ENCODE data around the gene CTXND2.
"Not testable (repeated sequence)": the region's sequence is repeated elsewhere in the genome, so short reads cannot be mapped to it uniquely, and the experiment has no call there.

The CTXND2 gene

GRCh38 chr1:150887018-150887417 lies at the start of gene CTXND2:
TSS of gene CTXND2 (plus strand) at chr1:150887136. CDS start at chr1:150912315, 25,179 bp downstream.
- no peak for TF ChIP-seq Cebpa-rat (IDR thresholded peaks at IDR 0.05)
- H3K27me3 ChIP-seq: no peaks in the 10 kb centered on the region
- no peaks in the 10 kb centered on the region for H3K9me3 ChIP-seq
- no peaks in the 10 kb centered on the region for H3K36me3 ChIP-seq
- H3K4me1 ChIP-seq: peaks cover 54% of the 10 kb centered on the region
- no peak within 1 kb of the TSS for H3K4me2 ChIP-seq
- no peaks in the 10 kb centered on the region for H4K20me1 ChIP-seq
- no peak within 1 kb of the TSS for H3K27ac ChIP-seq
- no peak within 1 kb of the TSS for H3K9ac ChIP-seq
- H3K4me3 ChIP-seq: no peak within 1 kb of the TSS

- H3K9ac ChIP-seq, H3K27ac ChIP-seq, H3K4me3 ChIP-seq, H3K9me3 ChIP-seq, H3K4me2 ChIP-seq, H3K27me3 ChIP-seq, H4K20me1 ChIP-seq: not testable (repeated sequence)
- Histone ChIP-seq H3K36me3 (peaks cover 45% of the 10 kb centered on the region), H3K4me1 (peaks cover 13% of the 10 kb centered on the region)
Measured at GRCh38 chr1:150840850-150841249, 46.1 kb upstream of the CTXND2 start.

- Histone ChIP-seq H3K9me3 (no peaks in the 10 kb centered on the region), H3K27me3 (no peaks in the 10 kb centered on the region), H4K20me1 (no peaks in the 10 kb centered on the region), H3K9ac (no peak overlapping the region), H3K27ac (no peak overlapping the region), H3K4me1 (peaks cover 13% of the 10 kb centered on the region), H3K4me3 (no peak overlapping the region), H3K4me2 (no peak overlapping the region), H3K36me3 (peaks cover 44% of the 10 kb centered on the region)
- no peak for TF ChIP-seq Cebpa-rat (IDR thresholded peaks at IDR 0.05)
Measured at GRCh38 chr1:150841626-150842025, 45.3 kb upstream of the CTXND2 start.

- H3K4me2 ChIP-seq: peak overlapping the region; percentile 21
- no peak overlapping the region for H3K27ac ChIP-seq
- H3K9ac ChIP-seq: no peak overlapping the region
- H3K27me3 ChIP-seq: no peaks in the 10 kb centered on the region
- H3K4me1 ChIP-seq: peaks cover 13% of the 10 kb centered on the region
- TF ChIP-seq Cebpa-rat (IDR thresholded peaks at IDR 0.05): no peak
- no peak overlapping the region for H3K4me3 ChIP-seq
- H3K36me3 ChIP-seq: peaks cover 41% of the 10 kb centered on the region
- H4K20me1 ChIP-seq: no peaks in the 10 kb centered on the region
- H3K9me3 ChIP-seq: no peaks in the 10 kb centered on the region
Measured at GRCh38 chr1:150842343-150842742, 44.6 kb upstream of the CTXND2 start.

- no peaks in the 10 kb centered on the region for H4K20me1 ChIP-seq
- H3K4me2 ChIP-seq: no peak overlapping the region
- H3K36me3 ChIP-seq: peaks cover 44% of the 10 kb centered on the region
- H3K27me3 ChIP-seq: no peaks in the 10 kb centered on the region
- peaks cover 13% of the 10 kb centered on the region for H3K4me1 ChIP-seq
- no peak overlapping the region for H3K4me3 ChIP-seq
- TF ChIP-seq Cebpa-rat (IDR thresholded peaks at IDR 0.05): no peak
- no peak overlapping the region for H3K27ac ChIP-seq
- H3K9me3 ChIP-seq: no peaks in the 10 kb centered on the region
- H3K9ac ChIP-seq: no peak overlapping the region
Measured at GRCh38 chr1:150842964-150843363, 44.0 kb upstream of the CTXND2 start.

GRCh38 chr1:150843474-150843873 lies 43.5 kb upstream of the CTXND2 start:
- Histone ChIP-seq H3K4me2 (no peak overlapping the region), H3K4me3 (no peak overlapping the region), H3K36me3 (peaks cover 49% of the 10 kb centered on the region), H3K27ac (no peak overlapping the region), H3K27me3 (no peaks in the 10 kb centered on the region), H3K9me3 (no peaks in the 10 kb centered on the region), H3K9ac (no peak overlapping the region), H4K20me1 (no peaks in the 10 kb centered on the region), H3K4me1 (peaks cover 13% of the 10 kb centered on the region)
- TF ChIP-seq Cebpa-rat (IDR thresholded peaks at IDR 0.05): no peak

GRCh38 chr1:150846473-150847146 lies 40.3 kb upstream of the CTXND2 start:
- H3K27me3 ChIP-seq: no peaks in the 10 kb centered on the region
- no peak overlapping the region for H3K9ac ChIP-seq
- peaks cover 10% of the 10 kb centered on the region for H3K9me3 ChIP-seq
- no peak overlapping the region for H3K4me3 ChIP-seq
- H3K36me3 ChIP-seq: peaks cover 51% of the 10 kb centered on the region
- no peak overlapping the region for H3K4me2 ChIP-seq
- no peak overlapping the region for H3K27ac ChIP-seq
- H3K4me1 ChIP-seq: peaks cover 12% of the 10 kb centered on the region
- H4K20me1 ChIP-seq: no peaks in the 10 kb centered on the region
- no peak for TF ChIP-seq Cebpa-rat (IDR thresholded peaks at IDR 0.05)

GRCh38 chr1:150850801-150851362 lies 36.1 kb upstream of the CTXND2 start:
- not testable (repeated sequence) for H3K4me2 ChIP-seq, H3K4me1 ChIP-seq, H3K27me3 ChIP-seq, H3K9ac ChIP-seq, H3K4me3 ChIP-seq, H3K27ac ChIP-seq, H4K20me1 ChIP-seq
- Histone ChIP-seq H3K9me3 (peaks cover 51% of the 10 kb centered on the region), H3K36me3 (peaks cover 85% of the 10 kb centered on the region)

- Histone ChIP-seq H3K9me3 (peaks cover 58% of the 10 kb centered on the region), H3K36me3 (peaks cover 84% of the 10 kb centered on the region), H3K4me2 (0 out of 2 replicates have a peak overlapping the region, but pooled peaks have one; percentile 5)
- not testable (repeated sequence) for H3K4me3 ChIP-seq, H3K27ac ChIP-seq, H3K4me1 ChIP-seq, H4K20me1 ChIP-seq, H3K27me3 ChIP-seq, H3K9ac ChIP-seq
Measured at GRCh38 chr1:150852734-150853133, 34.2 kb upstream of the CTXND2 start.

GRCh38 chr1:150863724-150864123 lies 23.2 kb upstream of the CTXND2 start:
- H3K4me3 ChIP-seq: no peak overlapping the region
- TF ChIP-seq Cebpa-rat (IDR thresholded peaks at IDR 0.05): no peak
- no peak overlapping the region for H3K4me2 ChIP-seq
- H3K4me1 ChIP-seq: 0 out of 2 replicates have a peak, but pooled peaks cover 5% of the 10 kb centered on the region
- H4K20me1 ChIP-seq: no peaks in the 10 kb centered on the region
- no peak overlapping the region for H3K9ac ChIP-seq
- H3K27me3 ChIP-seq: no peaks in the 10 kb centered on the region
- H3K27ac ChIP-seq: no peak overlapping the region
- H3K9me3 ChIP-seq: peaks cover 16% of the 10 kb centered on the region
- H3K36me3 ChIP-seq: peaks cover 42% of the 10 kb centered on the region

GRCh38 chr1:150864200-150864599 lies 22.7 kb upstream of the CTXND2 start:
- Histone ChIP-seq H3K9me3 (peaks cover 16% of the 10 kb centered on the region), H3K36me3 (peaks cover 45% of the 10 kb centered on the region)
- not testable (repeated sequence) for H4K20me1 ChIP-seq, H3K4me3 ChIP-seq, H3K27me3 ChIP-seq, H3K4me1 ChIP-seq, H3K9ac ChIP-seq, H3K4me2 ChIP-seq, H3K27ac ChIP-seq

Measured in BLaER1 (cell line).